ENCODE measurements around the gene CDH12. TPM values are rescaled to one million over a fixed set of nuclear protein-coding genes. Genes with fewer than 3 reads are reported as not detected.
"Not testable (repeated sequence)": the region's sequence is repeated elsewhere in the genome, so short reads cannot be mapped to it uniquely, and the experiment has no call there.

CDH12 gene
- total and polyA plus RNA-seq, 9 donors = 0.71 to 4.3 (median 1.1) TPM

GRCh38 chr5:22348027-22348426 lies 505.1 kb downstream of the CDH12 start:
- no peaks in the 10 kb centered on the region for H3K36me3 ChIP-seq (ENCODE audit: control insufficient read depth, insufficient read depth, low read length)
- H3K4me1 ChIP-seq (ENCODE audit: control insufficient read depth, insufficient read depth, low read length) = no peaks in the 10 kb centered on the region
- no peaks in the 10 kb centered on the region for H3K27me3 ChIP-seq (ENCODE audit: control insufficient read depth, insufficient read depth, low read length)
- no peaks in the 10 kb centered on the region for H3K9me3 ChIP-seq (replicated peaks; ENCODE audit: control insufficient read depth, low read depth, low read length)
- no peak overlapping the region for H3K4me3 ChIP-seq (ENCODE audit: low read length)
- 56% methylated on average over 2 of the region's 6 CpGs for WGBS (ENCODE audit: insufficient coverage)
- DNase-seq = no peak
- H3K27ac ChIP-seq (ENCODE audit: low read length) = no peak overlapping the region

- Histone ChIP-seq H3K9me3 (replicated peaks; ENCODE audit: control insufficient read depth, low read depth, low read length) (no peaks in the 10 kb centered on the region), H3K36me3 (ENCODE audit: control insufficient read depth, insufficient read depth, low read length) (no peaks in the 10 kb centered on the region), H3K27me3 (ENCODE audit: control insufficient read depth, insufficient read depth, low read length) (no peaks in the 10 kb centered on the region), H3K4me1 (ENCODE audit: control insufficient read depth, insufficient read depth, low read length) (no peaks in the 10 kb centered on the region), H3K27ac (ENCODE audit: low read length) (no peak overlapping the region), H3K4me3 (ENCODE audit: low read length) (no peak overlapping the region)
- no peak for DNase-seq
- WGBS (ENCODE audit: insufficient coverage) = no CpG with 5 or more reads among the region's 2 CpGs
These were observed 509.1 kb downstream of the CDH12 start for GRCh38 chr5:22344000-22344399.

- Histone ChIP-seq H3K4me3 (ENCODE audit: low read length) (no peak overlapping the region), H3K27me3 (ENCODE audit: control insufficient read depth, insufficient read depth, low read length) (no peaks in the 10 kb centered on the region), H3K27ac (ENCODE audit: low read length) (no peak overlapping the region), H3K36me3 (ENCODE audit: control insufficient read depth, insufficient read depth, low read length) (no peaks in the 10 kb centered on the region), H3K9me3 (replicated peaks; ENCODE audit: control insufficient read depth, low read depth, low read length) (no peaks in the 10 kb centered on the region), H3K4me1 (ENCODE audit: control insufficient read depth, insufficient read depth, low read length) (no peaks in the 10 kb centered on the region)
- WGBS (ENCODE audit: insufficient coverage) = no CpG with 5 or more reads among the region's 2 CpGs
- no peak for DNase-seq
These were observed 511.7 kb downstream of the CDH12 start for GRCh38 chr5:22341406-22341805.

GRCh38 chr5:22332949-22333348 lies 520.2 kb downstream of the CDH12 start:
- not testable (repeated sequence) for DNase-seq; H3K36me3 ChIP-seq (ENCODE audit: control insufficient read depth, insufficient read depth, low read length); H3K4me1 ChIP-seq (ENCODE audit: control insufficient read depth, insufficient read depth, low read length); H3K4me3 ChIP-seq (ENCODE audit: low read length); H3K9me3 ChIP-seq (replicated peaks; ENCODE audit: control insufficient read depth, low read depth, low read length); H3K27me3 ChIP-seq (ENCODE audit: control insufficient read depth, insufficient read depth, low read length); H3K27ac ChIP-seq (ENCODE audit: low read length)
- WGBS (ENCODE audit: insufficient coverage) = no CpG with 5 or more reads among the region's 3 CpGs

- H3K27ac ChIP-seq (ENCODE audit: low read length) = no peak overlapping the region
These were observed 523.5 kb downstream of the CDH12 start for GRCh38 chr5:22329683-22330082.

GRCh38 chr5:22319798-22320197 lies 533.3 kb downstream of the CDH12 start:
- no CpG with 5 or more reads among the region's 1 CpG for WGBS (ENCODE audit: insufficient coverage)
- no peak overlapping the region for H3K4me3 ChIP-seq (ENCODE audit: low read length)
- H3K36me3 ChIP-seq (ENCODE audit: control insufficient read depth, insufficient read depth, low read length) = no peaks in the 10 kb centered on the region
- no peaks in the 10 kb centered on the region for H3K4me1 ChIP-seq (ENCODE audit: control insufficient read depth, insufficient read depth, low read length)
- no peak for DNase-seq
- no peaks in the 10 kb centered on the region for H3K27me3 ChIP-seq (ENCODE audit: control insufficient read depth, insufficient read depth, low read length)
- H3K27ac ChIP-seq (ENCODE audit: low read length) = no peak overlapping the region
- H3K9me3 ChIP-seq (replicated peaks; ENCODE audit: control insufficient read depth, low read depth, low read length) = no peaks in the 10 kb centered on the region

More at GRCh38 chr5:22329683-22330082, 523.5 kb downstream of the CDH12 start:
- Histone ChIP-seq H3K9me3 (replicated peaks; ENCODE audit: control insufficient read depth, low read depth, low read length) (no peaks in the 10 kb centered on the region), H3K36me3 (ENCODE audit: control insufficient read depth, insufficient read depth, low read length) (no peaks in the 10 kb centered on the region), H3K4me3 (ENCODE audit: low read length) (no peak overlapping the region), H3K4me1 (ENCODE audit: control insufficient read depth, insufficient read depth, low read length) (no peaks in the 10 kb centered on the region), H3K27me3 (ENCODE audit: control insufficient read depth, insufficient read depth, low read length) (no peaks in the 10 kb centered on the region)
- DNase-seq = no peak
- 67% methylated on average over 1 of the region's 1 CpG for WGBS (ENCODE audit: insufficient coverage)

- no peak overlapping the region for H3K4me3 ChIP-seq (ENCODE audit: low read length)
- H3K9me3 ChIP-seq (replicated peaks; ENCODE audit: control insufficient read depth, low read depth, low read length) = no peaks in the 10 kb centered on the region
- DNase-seq = no peak
- H3K27me3 ChIP-seq (ENCODE audit: control insufficient read depth, insufficient read depth, low read length) = no peaks in the 10 kb centered on the region
- no peak overlapping the region for H3K27ac ChIP-seq (ENCODE audit: low read length)
- no peaks in the 10 kb centered on the region for H3K4me1 ChIP-seq (ENCODE audit: control insufficient read depth, insufficient read depth, low read length)
- no peaks in the 10 kb centered on the region for H3K36me3 ChIP-seq (ENCODE audit: control insufficient read depth, insufficient read depth, low read length)
These were observed 536.9 kb downstream of the CDH12 start for GRCh38 chr5:22316294-22316693.

GRCh38 chr5:22315052-22315451 lies 538.1 kb downstream of the CDH12 start:
- H3K27me3 ChIP-seq (ENCODE audit: control insufficient read depth, insufficient read depth, low read length); DNase-seq; H3K27ac ChIP-seq (ENCODE audit: low read length); H3K4me1 ChIP-seq (ENCODE audit: control insufficient read depth, insufficient read depth, low read length); H3K4me3 ChIP-seq (ENCODE audit: low read length); H3K9me3 ChIP-seq (replicated peaks; ENCODE audit: control insufficient read depth, low read depth, low read length); H3K36me3 ChIP-seq (ENCODE audit: control insufficient read depth, insufficient read depth, low read length): not testable (repeated sequence)
- WGBS (ENCODE audit: insufficient coverage) = no CpG with 5 or more reads among the region's 15 CpGs

GRCh38 chr5:22314548-22314947 lies 538.6 kb downstream of the CDH12 start:
- Histone ChIP-seq H3K9me3 (replicated peaks; ENCODE audit: control insufficient read depth, low read depth, low read length) (no peaks in the 10 kb centered on the region), H3K27me3 (ENCODE audit: control insufficient read depth, insufficient read depth, low read length) (no peaks in the 10 kb centered on the region), H3K36me3 (ENCODE audit: control insufficient read depth, insufficient read depth, low read length) (no peaks in the 10 kb centered on the region), H3K27ac (ENCODE audit: low read length) (no peak overlapping the region), H3K4me1 (ENCODE audit: control insufficient read depth, insufficient read depth, low read length) (no peaks in the 10 kb centered on the region), H3K4me3 (ENCODE audit: low read length) (no peak overlapping the region)
- WGBS (ENCODE audit: insufficient coverage) = 95% methylated on average over 6 of the region's 6 CpGs
- DNase-seq = no peak

GRCh38 chr5:22306011-22306410 lies 547.1 kb downstream of the CDH12 start:
- Histone ChIP-seq H3K9me3 (replicated peaks; ENCODE audit: control insufficient read depth, low read depth, low read length) (no peaks in the 10 kb centered on the region), H3K36me3 (ENCODE audit: control insufficient read depth, insufficient read depth, low read length) (no peaks in the 10 kb centered on the region), H3K4me1 (ENCODE audit: control insufficient read depth, insufficient read depth, low read length) (no peaks in the 10 kb centered on the region), H3K4me3 (ENCODE audit: low read length) (no peak overlapping the region), H3K27ac (ENCODE audit: low read length) (no peak overlapping the region), H3K27me3 (ENCODE audit: control insufficient read depth, insufficient read depth, low read length) (no peaks in the 10 kb centered on the region)
- 75% methylated on average over 2 of the region's 2 CpGs for WGBS (ENCODE audit: insufficient coverage)
- DNase-seq = no peak

- no peak for DNase-seq
- no CpG with 5 or more reads among the region's 1 CpG for WGBS (ENCODE audit: insufficient coverage)
- no peak overlapping the region for H3K27ac ChIP-seq (ENCODE audit: low read length)
- no peaks in the 10 kb centered on the region for H3K36me3 ChIP-seq (ENCODE audit: control insufficient read depth, insufficient read depth, low read length)
- peaks cover 4% of the 10 kb centered on the region for H3K9me3 ChIP-seq (replicated peaks; ENCODE audit: control insufficient read depth, low read depth, low read length)
- H3K4me3 ChIP-seq (ENCODE audit: low read length) = no peak overlapping the region
- H3K27me3 ChIP-seq (ENCODE audit: control insufficient read depth, insufficient read depth, low read length) = no peaks in the 10 kb centered on the region
- no peaks in the 10 kb centered on the region for H3K4me1 ChIP-seq (ENCODE audit: control insufficient read depth, insufficient read depth, low read length)
These were observed 557.3 kb downstream of the CDH12 start for GRCh38 chr5:22295832-22296231.
